ENCODE data around the gene ARG2.

DNA sequence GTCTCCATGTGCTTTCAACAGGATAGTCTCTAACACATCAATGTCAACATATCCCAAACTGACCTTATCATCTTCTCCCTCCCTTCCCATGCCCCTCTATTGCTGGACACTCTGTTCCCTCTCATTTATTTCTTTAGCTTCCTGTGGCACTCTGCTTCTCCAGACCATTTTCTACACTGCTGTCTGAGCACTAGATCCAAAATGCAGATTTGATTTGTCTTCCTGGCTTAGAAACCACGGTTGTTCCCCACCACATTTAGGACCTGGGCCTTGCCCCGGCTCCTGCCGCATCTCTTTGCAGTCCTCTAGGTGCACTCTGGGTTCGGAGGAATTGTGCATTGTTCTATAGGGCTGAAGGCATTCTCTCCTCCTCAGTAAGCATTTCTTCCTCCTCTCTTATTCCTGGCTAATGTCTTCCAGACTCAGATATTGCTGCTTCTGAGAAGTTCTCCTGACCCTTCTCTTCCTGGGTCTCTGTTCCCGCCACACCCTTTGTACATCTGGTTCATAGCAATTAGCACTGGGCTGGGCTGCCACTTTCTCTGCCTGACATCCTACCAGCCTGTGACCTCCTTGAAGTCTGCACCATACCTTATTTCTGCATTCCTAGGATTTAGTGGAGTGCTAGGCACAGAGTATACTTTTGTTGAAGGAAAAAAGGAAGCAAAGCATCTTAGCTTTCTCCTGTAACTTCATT, 13.9 kb downstream of the ARG2 start:
- TF ChIP-seq CTCF (IDR thresholded peaks at IDR 0.05; ENCODE audit: low read depth, low read length) (no peak), POLR2A (IDR thresholded peaks at IDR 0.05; ENCODE audit: extremely low read depth, insufficient read length) (no peak), MAX (IDR thresholded peaks at IDR 0.05; ENCODE audit: low read depth, low read length) (no peak)
